VCaP (cell line): ENCODE data around the gene RRAS2.
A peak's percentile ranks its signal among the peaks of the same experiment; 100 is the strongest.

Source experiments
- H3K27ac ChIP-seq: fragments of 450-650 bp; 2 replicates; pipeline ENCODE4 v1.5.1; 2017
- TF ChIP-seq, protein P1 (sequence below): fragments of 450-650 bp; conservative IDR thresholded peaks from 2 replicates; pipeline ENCODE4 v1.5.1; 2017; ENCODE audit warnings: mild to moderate bottlenecking, moderate library complexity

RRAS2 gene

DNA sequence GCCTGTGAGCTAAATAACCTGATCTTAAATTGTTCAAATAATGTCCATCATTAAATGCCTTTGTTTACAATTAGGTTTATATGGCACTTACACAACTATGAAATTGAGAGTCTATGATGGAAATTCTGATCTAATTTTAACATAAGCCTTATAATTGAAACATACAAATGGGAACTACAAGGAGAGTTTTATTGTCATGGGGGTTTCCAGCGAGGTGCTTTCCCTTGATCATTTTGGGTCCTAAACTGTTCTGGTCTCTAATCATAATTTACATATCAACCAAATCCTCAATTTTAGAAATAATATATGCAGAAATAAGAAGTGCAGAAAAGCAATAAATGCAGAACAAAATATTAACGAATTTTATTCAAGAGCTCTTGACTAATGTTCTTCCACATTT, 44.9 kb downstream of the RRAS2 start:
- no peak overlapping the region for H3K27ac ChIP-seq

DNA sequence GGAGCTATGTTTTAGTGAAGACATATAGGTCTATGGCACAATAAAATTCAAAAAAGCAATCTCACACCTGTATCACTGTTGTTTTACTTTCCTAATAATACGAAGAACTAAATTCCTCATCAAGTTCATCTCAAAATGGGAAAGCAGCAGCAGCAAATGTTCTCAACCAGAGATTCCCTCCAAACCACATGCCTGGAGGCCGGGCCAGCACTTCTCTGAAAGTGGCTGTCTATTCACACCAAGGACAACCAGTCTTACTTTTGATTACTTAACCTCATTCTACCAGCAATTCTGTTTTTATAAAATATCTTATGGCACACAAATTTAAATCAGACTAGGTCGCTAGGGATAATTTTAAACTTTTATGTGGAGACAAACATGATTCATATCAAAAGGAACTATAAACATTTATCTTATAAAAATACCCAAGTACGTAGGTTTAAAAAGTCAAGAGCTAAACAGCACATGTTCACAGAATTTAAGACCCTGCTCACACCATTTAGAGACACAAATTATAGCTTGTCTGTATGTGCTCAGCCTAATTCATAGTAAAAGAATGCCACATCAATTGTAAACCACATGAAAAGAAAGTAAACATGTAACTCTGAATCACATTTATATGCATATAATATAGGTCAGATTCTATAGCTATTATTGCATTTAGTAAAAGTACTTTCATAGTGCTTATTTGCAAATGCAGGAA, 46.1 kb downstream of the RRAS2 start:
- H3K27ac ChIP-seq, result peak overlapping the region; percentile 46
- TF ChIP-seq, protein P1, sequence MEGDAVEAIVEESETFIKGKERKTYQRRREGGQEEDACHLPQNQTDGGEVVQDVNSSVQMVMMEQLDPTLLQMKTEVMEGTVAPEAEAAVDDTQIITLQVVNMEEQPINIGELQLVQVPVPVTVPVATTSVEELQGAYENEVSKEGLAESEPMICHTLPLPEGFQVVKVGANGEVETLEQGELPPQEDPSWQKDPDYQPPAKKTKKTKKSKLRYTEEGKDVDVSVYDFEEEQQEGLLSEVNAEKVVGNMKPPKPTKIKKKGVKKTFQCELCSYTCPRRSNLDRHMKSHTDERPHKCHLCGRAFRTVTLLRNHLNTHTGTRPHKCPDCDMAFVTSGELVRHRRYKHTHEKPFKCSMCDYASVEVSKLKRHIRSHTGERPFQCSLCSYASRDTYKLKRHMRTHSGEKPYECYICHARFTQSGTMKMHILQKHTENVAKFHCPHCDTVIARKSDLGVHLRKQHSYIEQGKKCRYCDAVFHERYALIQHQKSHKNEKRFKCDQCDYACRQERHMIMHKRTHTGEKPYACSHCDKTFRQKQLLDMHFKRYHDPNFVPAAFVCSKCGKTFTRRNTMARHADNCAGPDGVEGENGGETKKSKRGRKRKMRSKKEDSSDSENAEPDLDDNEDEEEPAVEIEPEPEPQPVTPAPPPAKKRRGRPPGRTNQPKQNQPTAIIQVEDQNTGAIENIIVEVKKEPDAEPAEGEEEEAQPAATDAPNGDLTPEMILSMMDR, result no peak

More for the DNA sequence above, 44.9 kb downstream of the RRAS2 start:
- TF ChIP-seq, protein P1, result no peak

DNA sequence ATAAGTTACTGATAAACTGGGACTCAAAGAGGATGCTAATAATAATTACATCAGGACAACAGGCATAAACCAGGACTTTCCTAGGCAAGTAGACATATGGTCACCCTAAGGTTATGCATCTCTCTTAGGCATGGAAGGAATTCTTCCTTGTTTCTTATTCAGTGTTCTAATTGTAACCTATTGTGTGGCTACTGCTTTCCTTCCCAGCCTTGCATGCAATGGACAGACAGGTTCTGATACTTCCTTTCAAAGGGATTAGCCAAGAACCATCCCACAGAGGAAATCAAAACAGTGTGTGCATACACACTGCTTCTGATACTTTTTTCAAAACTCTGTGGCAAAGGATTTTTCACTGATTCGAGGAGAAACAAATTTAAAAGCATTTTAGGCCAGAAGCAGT, 48.3 kb downstream of the RRAS2 start:
- H3K27ac ChIP-seq, result no peak overlapping the region
- TF ChIP-seq, protein P1, result no peak

DNA sequence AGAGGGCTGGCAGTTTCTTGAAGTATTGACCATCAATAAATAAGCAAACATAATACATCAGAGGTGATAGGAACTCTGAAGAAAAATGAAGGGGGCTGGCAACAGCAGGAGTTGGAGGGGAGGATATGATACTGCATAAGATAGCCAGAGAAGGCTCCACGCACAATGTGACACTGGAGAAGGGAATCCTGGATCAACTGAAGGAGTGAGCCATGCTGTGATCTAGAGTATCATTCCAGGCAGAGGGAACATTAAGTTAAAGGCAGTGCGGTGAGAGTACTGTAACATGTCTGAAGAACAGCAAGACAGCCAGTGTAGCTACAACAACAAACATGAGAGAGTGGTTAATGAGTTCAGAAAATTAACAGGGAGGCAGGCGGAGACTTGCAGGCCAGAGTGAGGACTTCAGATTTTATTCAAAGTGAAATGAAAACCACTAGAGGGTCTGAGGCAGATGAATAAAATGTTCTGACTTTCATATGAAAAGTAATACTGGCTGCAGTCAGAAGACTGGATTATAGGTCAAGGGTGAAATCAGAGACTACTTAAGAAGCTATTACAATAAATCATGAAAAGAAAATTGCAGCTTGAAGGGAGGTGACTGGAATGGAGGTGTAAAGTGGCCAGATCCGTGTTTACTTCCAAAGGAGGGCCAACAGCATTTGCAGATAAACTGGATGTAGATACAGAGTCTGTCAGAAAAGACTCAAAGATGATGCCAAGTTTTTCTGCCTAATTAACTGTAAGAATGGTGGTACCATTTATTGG, 49.4 kb downstream of the RRAS2 start:
- TF ChIP-seq, protein P1, result no peak
- H3K27ac ChIP-seq, result no peak overlapping the region

DNA sequence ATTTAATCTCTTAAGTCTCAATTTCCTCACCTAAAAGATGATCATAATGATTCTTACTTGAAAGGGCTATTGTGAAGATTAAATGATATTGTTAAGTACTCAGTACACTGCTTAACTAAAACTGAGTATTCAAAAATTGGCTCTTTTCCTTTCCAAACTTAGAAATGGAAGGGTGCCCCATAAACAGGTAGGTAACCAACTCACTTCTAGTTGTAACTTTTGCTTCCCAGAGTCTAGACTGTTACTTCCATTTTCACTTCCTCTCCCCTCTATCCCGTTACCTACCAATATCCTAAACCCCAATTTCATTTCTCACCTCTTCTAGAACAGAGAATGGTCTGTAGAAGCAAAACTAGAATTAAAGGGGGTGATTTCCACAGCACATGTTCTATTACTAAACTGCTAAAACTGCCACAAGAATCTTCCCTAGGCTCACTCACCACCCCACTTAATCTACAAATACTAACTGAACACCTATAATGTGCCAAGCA, 50.0 kb downstream of the RRAS2 start:
- TF ChIP-seq, protein P1, result peak; percentile 28
- peak overlapping the region; percentile 44; the same call in 1 of the 2 replicates for H3K27ac ChIP-seq

DNA sequence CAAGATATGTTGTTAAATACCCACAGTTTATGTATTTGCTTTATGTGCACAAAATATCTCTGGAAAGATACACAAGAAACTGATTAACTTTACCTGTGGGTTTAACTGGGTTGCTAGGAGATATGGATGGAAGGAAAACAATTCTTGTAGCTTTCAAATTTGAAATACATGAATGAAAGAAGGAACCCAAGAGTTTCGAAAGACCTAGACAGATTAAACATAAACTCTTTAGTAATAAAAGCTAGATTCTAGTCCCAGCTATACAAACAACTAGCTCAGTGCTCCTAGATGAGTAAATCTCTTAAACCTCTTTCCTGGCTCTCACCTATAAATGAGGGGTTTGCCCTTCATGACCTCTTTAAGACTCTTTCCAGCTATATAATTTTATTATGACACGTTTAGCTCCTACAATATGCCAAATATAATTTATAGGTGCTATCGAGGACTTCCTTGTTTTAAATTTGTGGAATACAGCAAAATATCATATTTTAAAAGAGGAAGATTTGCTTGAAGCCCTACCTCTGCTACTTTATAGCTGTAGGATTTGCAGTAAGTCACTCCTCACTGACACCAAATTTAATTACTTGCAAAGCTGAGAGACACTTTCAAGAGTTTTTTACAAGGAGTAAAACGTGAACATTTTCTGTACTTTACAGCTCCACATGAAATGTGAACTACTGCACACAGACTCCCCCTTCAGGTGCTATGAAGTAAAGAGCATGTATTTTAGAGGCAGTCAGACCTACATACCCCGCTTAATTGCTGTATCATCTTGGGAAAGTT, 50.7 kb downstream of the RRAS2 start:
- peak overlapping the region; percentile 44; the same call in 1 of the 2 replicates for H3K27ac ChIP-seq
- TF ChIP-seq, protein P1, result peak; percentile 76

DNA sequence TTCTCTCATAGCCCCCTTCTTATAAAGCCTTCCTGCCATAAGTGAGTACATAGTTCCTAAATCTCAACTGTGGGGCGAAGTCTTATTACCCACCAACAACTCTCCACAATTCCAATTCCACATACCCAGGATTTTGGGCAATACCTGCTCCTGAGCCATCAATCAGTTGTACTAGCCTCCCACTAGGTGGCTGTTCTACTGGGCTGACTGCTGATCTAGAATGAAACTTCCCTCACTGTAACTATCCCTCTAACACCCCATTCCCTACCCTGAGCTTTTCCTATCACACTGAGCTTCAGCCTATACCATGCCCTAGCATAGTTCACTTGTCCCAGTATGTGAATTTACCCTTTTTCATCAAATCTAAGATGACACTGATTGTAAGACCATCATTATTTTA, 52.5 kb downstream of the RRAS2 start:
- TF ChIP-seq, protein P1, result no peak; the same call in 1 of the 2 replicates
- H3K27ac ChIP-seq, result no peak overlapping the region
